ENCODE measurements around the gene SNX9. TPM values are rescaled to one million over a fixed set of nuclear protein-coding genes. Genes with fewer than 3 reads are reported as not detected.
"Not testable (repeated sequence)": the region's sequence is repeated elsewhere in the genome, so short reads cannot be mapped to it uniquely, and the experiment has no call there.

SNX9 gene
- total RNA-seq, 1 experiment from 2014 or later = 51.4 TPM

- not testable (repeated sequence) for H3K9me3 ChIP-seq, H3K36me3 ChIP-seq, H3K4me3 ChIP-seq, H3K27me3 ChIP-seq
- peak; percentile 34 for DNase-seq
Measured at GRCh38 chr6:157794012-157794411, 29.0 kb upstream of the SNX9 start.

DNA sequence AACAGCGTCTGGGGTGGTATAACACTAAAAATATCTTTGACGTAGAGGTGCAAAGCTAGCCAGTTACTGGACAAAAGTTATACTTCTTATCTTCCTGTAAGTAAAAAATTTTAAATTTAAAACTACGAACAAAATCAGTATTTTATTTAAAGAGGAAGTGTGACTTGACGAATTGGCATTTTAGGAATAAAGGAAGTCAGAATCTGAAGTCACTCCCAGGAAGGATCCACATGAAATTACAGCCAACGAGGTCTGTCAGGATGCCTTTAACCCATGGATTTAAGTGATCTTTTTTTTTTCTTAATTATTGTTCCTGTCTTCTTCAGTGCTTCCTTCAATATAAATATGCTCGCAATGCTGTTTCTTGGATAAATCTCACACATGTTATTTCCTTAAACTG is 27.2 kb upstream of the SNX9 start:
- no peak for DNase-seq
- no peaks in the 10 kb centered on the region for H3K9me3 ChIP-seq
- H3K36me3 ChIP-seq = no peaks in the 10 kb centered on the region

DNA sequence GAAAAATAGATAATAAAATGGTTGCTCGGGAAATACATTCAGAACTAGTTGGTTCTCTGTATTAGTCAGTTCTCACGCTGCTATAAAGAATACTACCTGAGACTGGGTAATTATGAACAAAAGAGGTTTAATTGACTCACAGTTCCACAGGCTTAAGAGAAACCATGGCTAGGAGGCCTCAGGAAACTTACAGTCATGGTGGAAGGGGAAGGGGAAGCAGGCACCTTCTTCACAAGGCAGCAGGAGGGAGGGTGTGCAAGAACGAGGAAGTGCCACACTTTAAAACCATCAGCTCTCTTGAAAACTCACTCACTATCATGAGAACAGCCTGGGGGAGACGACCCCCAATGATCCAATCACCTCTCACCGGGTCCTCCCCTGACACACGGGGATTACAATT is 24.2 kb upstream of the SNX9 start:
- H3K9me3 ChIP-seq = no peaks in the 10 kb centered on the region
- H3K27me3 ChIP-seq = no peaks in the 10 kb centered on the region
- no peaks in the 10 kb centered on the region for H3K36me3 ChIP-seq
- no peak for DNase-seq
- H3K4me3 ChIP-seq = no peak overlapping the region

More for the DNA sequence above, 27.2 kb upstream of the SNX9 start:
- Histone ChIP-seq H3K27me3 (no peaks in the 10 kb centered on the region), H3K4me3 (no peak overlapping the region)

GRCh38 chr6:157799561-157799960 is 23.5 kb upstream of the SNX9 start:
- not testable (repeated sequence) for H3K4me3 ChIP-seq, H3K27me3 ChIP-seq, H3K36me3 ChIP-seq, H3K9me3 ChIP-seq, DNase-seq

DNA sequence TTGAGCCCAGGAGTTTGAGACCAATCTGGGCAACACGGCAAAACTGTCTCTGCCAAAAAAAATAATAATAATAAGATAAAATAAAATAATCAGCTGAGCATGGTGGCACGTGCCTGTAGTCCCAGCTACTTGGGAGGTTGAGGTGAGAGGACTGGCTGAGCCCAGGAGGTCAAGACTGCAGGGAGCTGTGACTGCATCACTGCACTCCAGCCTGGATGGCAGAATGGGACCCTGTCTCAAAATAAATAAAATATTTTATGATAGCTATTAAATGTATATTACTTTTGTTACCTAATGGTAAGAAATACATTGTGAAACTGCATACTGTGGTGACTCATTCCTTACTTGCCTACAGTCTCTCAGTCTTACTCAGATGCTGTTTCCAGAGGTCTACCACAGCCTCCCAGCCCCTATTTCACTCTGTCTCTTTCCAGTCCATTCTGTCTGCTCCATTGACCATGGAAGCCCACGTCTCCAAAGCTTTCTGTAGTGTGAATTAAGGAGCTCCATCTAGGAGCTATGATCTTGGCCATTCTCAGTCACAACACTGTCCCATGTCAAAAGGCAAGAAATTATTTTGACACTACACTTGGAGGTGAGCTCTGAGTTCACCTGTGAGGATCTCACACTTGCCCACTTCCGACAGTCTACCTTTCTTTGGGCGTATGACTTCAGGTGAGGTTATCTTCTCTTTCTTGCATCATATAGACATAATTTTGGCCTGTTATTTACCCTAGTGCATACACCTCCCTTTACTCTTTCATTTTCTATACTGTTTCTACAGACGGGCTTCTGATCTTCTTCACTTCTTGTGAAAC is 22.4 kb upstream of the SNX9 start:
- no peaks in the 10 kb centered on the region for H3K27me3 ChIP-seq
- H3K9me3 ChIP-seq = no peaks in the 10 kb centered on the region
- H3K36me3 ChIP-seq = no peaks in the 10 kb centered on the region
- H3K4me3 ChIP-seq = no peak overlapping the region
- DNase-seq = no peak

- Histone ChIP-seq H3K27me3 (no peaks in the 10 kb centered on the region), H3K36me3 (no peaks in the 10 kb centered on the region), H3K4me3 (no peak overlapping the region), H3K9me3 (peaks cover 6% of the 10 kb centered on the region)
- DNase-seq = peak; percentile 50
Measured at GRCh38 chr6:157804448-157805327, 18.4 kb upstream of the SNX9 start.

DNA sequence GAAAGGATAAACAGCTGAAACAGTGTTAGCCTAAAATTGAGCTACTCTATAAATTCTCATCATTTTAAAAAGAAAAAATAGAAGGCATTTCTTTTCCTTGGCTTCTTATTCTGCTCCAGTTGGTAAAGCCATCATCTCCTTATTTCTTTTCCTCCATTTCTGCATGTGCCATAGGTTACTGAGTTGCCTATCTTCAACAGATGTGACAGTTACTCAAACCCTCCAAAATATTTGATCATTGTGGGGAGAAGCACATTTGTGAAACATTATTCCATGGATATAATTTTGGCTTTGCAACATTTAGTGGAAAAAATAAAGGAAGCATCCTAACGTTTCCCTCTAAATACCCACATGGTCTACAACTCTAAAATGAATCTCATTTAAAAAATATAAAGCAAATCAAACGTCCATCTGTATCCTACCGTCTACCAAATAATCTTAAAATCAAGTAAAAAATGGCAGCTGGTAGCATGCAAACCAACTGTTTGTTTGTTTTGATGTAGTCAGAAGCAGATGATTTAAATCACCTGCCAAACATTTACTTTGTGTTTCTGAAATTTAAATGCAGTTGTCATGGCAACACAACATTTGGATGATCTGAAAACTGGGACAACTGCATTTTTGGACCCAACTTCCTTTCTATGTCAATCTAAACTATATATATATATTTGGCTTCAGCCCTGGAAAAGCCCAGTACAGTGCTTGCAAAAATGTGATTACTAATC is 16.8 kb upstream of the SNX9 start:
- Histone ChIP-seq H3K36me3 (no peaks in the 10 kb centered on the region), H3K9me3 (peaks cover 6% of the 10 kb centered on the region), H3K4me3 (no peak overlapping the region), H3K27me3 (no peaks in the 10 kb centered on the region)
- DNase-seq = no peak

GRCh38 chr6:157806856-157807215 is 16.2 kb upstream of the SNX9 start:
- Histone ChIP-seq H3K9me3 (peaks cover 6% of the 10 kb centered on the region), H3K4me3 (no peak overlapping the region), H3K27me3 (no peaks in the 10 kb centered on the region), H3K36me3 (no peaks in the 10 kb centered on the region)
- no peak for DNase-seq

- DNase-seq = no peak
- Histone ChIP-seq H3K9me3 (peaks cover 8% of the 10 kb centered on the region), H3K36me3 (no peaks in the 10 kb centered on the region), H3K4me3 (no peak overlapping the region), H3K27me3 (no peaks in the 10 kb centered on the region)
Measured at GRCh38 chr6:157808405-157808950, 14.6 kb upstream of the SNX9 start.

DNA sequence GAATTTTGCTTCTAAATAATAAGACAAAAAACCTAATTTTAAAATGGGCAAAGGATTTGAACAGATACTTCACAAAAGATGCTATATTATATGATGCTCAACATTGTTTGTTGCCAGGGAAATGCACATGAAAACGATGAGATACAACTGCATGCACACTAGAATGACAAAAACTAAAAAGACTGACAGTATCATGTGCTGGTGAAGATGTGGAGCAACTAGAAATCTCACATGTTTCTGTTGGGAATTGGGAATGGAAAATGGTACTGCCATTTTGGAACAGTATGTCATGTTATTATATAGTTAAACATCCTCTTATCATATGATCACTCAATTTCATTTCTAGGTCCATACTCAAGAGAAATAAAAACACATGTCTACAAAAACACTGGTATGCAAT is 13.4 kb upstream of the SNX9 start:
- no peaks in the 10 kb centered on the region for H3K36me3 ChIP-seq
- H3K9me3 ChIP-seq = peaks cover 8% of the 10 kb centered on the region
- DNase-seq = no peak
- H3K27me3 ChIP-seq = no peaks in the 10 kb centered on the region
- H3K4me3 ChIP-seq = no peak overlapping the region

DNA sequence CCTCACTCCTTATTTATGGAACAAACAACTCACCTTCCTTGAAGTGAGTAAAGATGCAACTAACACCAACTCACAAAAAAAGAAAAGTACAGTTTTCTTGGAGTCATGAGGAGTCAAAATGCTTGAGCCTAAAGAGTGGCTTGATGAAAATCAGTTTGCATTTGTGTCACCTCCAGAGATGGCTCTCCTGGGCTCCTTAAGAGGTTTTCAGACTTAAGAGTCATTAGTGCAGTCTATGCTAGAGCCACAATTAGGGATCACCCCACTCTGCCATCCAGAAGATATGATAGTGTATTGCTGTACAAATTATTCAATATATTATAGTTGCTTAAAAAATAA is 11.9 kb upstream of the SNX9 start:
- DNase-seq = no peak
- no peak overlapping the region for H3K4me3 ChIP-seq
- H3K27me3 ChIP-seq = no peaks in the 10 kb centered on the region
- no peaks in the 10 kb centered on the region for H3K36me3 ChIP-seq
- H3K9me3 ChIP-seq = peaks cover 8% of the 10 kb centered on the region

- peak; percentile 77 for DNase-seq
- Histone ChIP-seq H3K9me3 (peaks cover 8% of the 10 kb centered on the region), H3K36me3 (no peaks in the 10 kb centered on the region), H3K27me3 (no peaks in the 10 kb centered on the region), H3K4me3 (no peak overlapping the region)
Measured at GRCh38 chr6:157811476-157812173, 11.4 kb upstream of the SNX9 start.

GRCh38 chr6:157812425-157813171 is 10.4 kb upstream of the SNX9 start:
- no peaks in the 10 kb centered on the region for H3K36me3 ChIP-seq

DNA sequence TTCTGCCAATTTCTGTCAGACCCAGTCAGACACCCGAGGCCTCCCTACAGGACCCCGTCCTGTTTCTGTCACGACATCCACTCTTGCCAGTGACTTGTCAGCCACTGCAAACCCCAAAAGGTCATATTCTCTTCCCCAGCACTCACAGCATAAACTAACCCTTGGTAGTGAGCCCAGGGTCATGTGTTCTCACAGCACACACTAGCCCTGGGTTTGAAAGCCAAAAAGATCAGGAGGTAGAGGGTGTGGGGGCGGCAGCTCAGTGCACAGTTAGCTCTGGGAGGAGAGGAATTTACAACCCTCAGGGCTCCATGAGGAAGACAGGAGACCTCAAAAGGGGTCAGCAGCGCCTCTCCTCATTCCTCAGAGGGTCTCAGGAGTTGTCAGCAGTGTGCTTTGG is 9.9 kb upstream of the SNX9 start:
- H3K36me3 ChIP-seq = no peaks in the 10 kb centered on the region
- peak; percentile 88 for DNase-seq
- peaks cover 8% of the 10 kb centered on the region for H3K9me3 ChIP-seq
- 0 out of 2 replicates have a peak overlapping the region, but pooled peaks have one; percentile 5 for H3K4me3 ChIP-seq
- H3K27me3 ChIP-seq = no peaks in the 10 kb centered on the region

More at GRCh38 chr6:157812425-157813171, 10.4 kb upstream of the SNX9 start:
- Histone ChIP-seq H3K9me3 (peaks cover 8% of the 10 kb centered on the region), H3K27me3 (no peaks in the 10 kb centered on the region), H3K4me3 (no peak overlapping the region)
- DNase-seq = no peak

- 0 out of 2 replicates have a peak overlapping the region, but pooled peaks have one; percentile 5 for H3K4me3 ChIP-seq
- no peaks in the 10 kb centered on the region for H3K36me3 ChIP-seq
- peak; percentile 73 for DNase-seq
- H3K27me3 ChIP-seq = no peaks in the 10 kb centered on the region
- H3K9me3 ChIP-seq = peaks cover 4% of the 10 kb centered on the region
Measured at GRCh38 chr6:157813750-157814455, 9.1 kb upstream of the SNX9 start.
